Liver (tissue), 9 donors: ENCODE measurements around the gene KLHL30. TPM values are rescaled to one million over a fixed set of nuclear protein-coding genes. Genes with fewer than 3 reads are reported as not detected.
A peak's percentile ranks its signal among the peaks of the same experiment; 100 is the strongest.

ENCODE experiments used
- DNase-seq: peaks from one replicate; pipeline ENCODE4 v3.0.0-alpha.2; 2017; ENCODE audit warnings: low spot score
- H3K27ac ChIP-seq, 2 donors: one replicate each; pipeline ENCODE4 v1.7.0; 2013; ENCODE audit warnings: inconsistent platforms in 2 of 2, low read length in 2 of 2, control low read depth in 1 of 2, low read depth in 1 of 2, mild to moderate bottlenecking in 1 of 2
- H3K27me3 ChIP-seq, 4 donors: one replicate each; pipeline versions ENCODE4 v1.6.1 to v1.7.0; 2013; ENCODE audit warnings: low read length in 3 of 4, inconsistent platforms in 1 of 4, mild to moderate bottlenecking in 1 of 4, moderate library complexity in 1 of 4; ENCODE audit not compliant: control insufficient read depth in 4 of 4, insufficient read depth in 4 of 4
- H3K36me3 ChIP-seq, 4 donors: one replicate each; pipeline versions ENCODE4 v1.6.1 to v1.7.0; 2013; ENCODE audit warnings: low read length in 3 of 4, mild to moderate bottlenecking in 3 of 4, low read depth in 1 of 4, moderate library complexity in 1 of 4; ENCODE audit not compliant: control insufficient read depth in 4 of 4, insufficient read depth in 3 of 4
- H3K4me1 ChIP-seq, 4 donors: one replicate each; pipeline versions ENCODE4 v1.6.1 to v1.7.0; 2013; ENCODE audit warnings: low read length in 3 of 4, mild to moderate bottlenecking in 3 of 4, moderate library complexity in 1 of 4; ENCODE audit not compliant: control insufficient read depth in 4 of 4, insufficient read depth in 4 of 4
- H3K4me3 ChIP-seq, 3 donors: one replicate each; pipeline versions ENCODE4 v1.6.1 to v1.7.0; 2013; ENCODE audit warnings: low read length in 3 of 3, control low read depth in 1 of 3, low read depth in 1 of 3, mild to moderate bottlenecking in 1 of 3
- H3K9ac ChIP-seq, 2 donors: one replicate each; pipeline ENCODE4 v1.7.0; 2013; ENCODE audit warnings: low read length in 2 of 2, mild to moderate bottlenecking in 2 of 2, moderate library complexity in 2 of 2, control low read depth in 1 of 2, low read depth in 1 of 2
- H3K9me3 ChIP-seq, 4 donors: one replicate each; pipeline versions ENCODE4 v1.6.1 to v1.7.0; 2013; ENCODE audit warnings: low read length in 3 of 4; ENCODE audit not compliant: control insufficient read depth in 4 of 4
- ATF3 ChIP-seq: IDR thresholded peaks from 2 replicates; pipeline ENCODE4 v1.6.1; 2016; ENCODE audit warnings: antibody characterized with exemption
- EGR1 ChIP-seq, 2 donors: IDR thresholded peaks; 2 replicates each; pipeline ENCODE4 v1.6.1; 2016 to 2018; ENCODE audit warnings: antibody characterized with exemption in 2 of 2, low read depth in 2 of 2
- FOXA1 ChIP-seq: IDR thresholded peaks from 2 replicates; pipeline ENCODE4 v1.6.1; 2016; ENCODE audit warnings: antibody characterized with exemption
- FOXA2 ChIP-seq: IDR thresholded peaks from 2 replicates; pipeline ENCODE4 v1.6.1; 2016; ENCODE audit warnings: antibody characterized with exemption
- GABPA ChIP-seq, 2 donors: IDR thresholded peaks in 1 of 2; conservative IDR thresholded peaks in 1 of 2; 2 replicates each; pipeline ENCODE4 v1.6.1; 2016; ENCODE audit warnings: antibody characterized with exemption in 2 of 2, mild to moderate bottlenecking in 1 of 2, moderate library complexity in 1 of 2
- HNF4A ChIP-seq, 2 donors: conservative IDR thresholded peaks; 2 replicates each; pipeline ENCODE4 v1.6.1; 2016; ENCODE audit warnings: antibody characterized with exemption in 2 of 2, mild to moderate bottlenecking in 2 of 2
- HNF4G ChIP-seq: IDR thresholded peaks from 2 replicates; pipeline ENCODE4 v1.6.1; 2016; ENCODE audit warnings: antibody characterized with exemption
- JUND ChIP-seq, 2 donors: IDR thresholded peaks; 2 replicates each; pipeline ENCODE4 v1.6.1; 2016; ENCODE audit warnings: antibody characterized with exemption in 2 of 2
- NR2F2 ChIP-seq: IDR thresholded peaks from 2 replicates; pipeline ENCODE4 v1.6.1; 2016; ENCODE audit warnings: antibody characterized with exemption
- RAD21 ChIP-seq, 2 donors: IDR thresholded peaks; 2 replicates each; pipeline ENCODE4 v1.6.1; 2016; ENCODE audit warnings: antibody characterized with exemption in 2 of 2, mild to moderate bottlenecking in 2 of 2
- RXRA ChIP-seq, 2 donors: IDR thresholded peaks; 2 replicates each; pipeline ENCODE4 v1.6.1; 2017 to 2018; ENCODE audit warnings: antibody characterized with exemption in 2 of 2, mild to moderate bottlenecking in 1 of 2
- SP1 ChIP-seq: IDR thresholded peaks from 2 replicates; pipeline ENCODE4 v1.6.1; 2018; ENCODE audit warnings: antibody characterized with exemption, mild to moderate bottlenecking
- TAF1 ChIP-seq: conservative IDR thresholded peaks from 2 replicates; pipeline ENCODE4 v1.6.1; 2016; ENCODE audit warnings: antibody characterized with exemption, mild to moderate bottlenecking
- YY1 ChIP-seq: IDR thresholded peaks from 2 replicates; pipeline ENCODE4 v1.6.1; 2016; ENCODE audit warnings: antibody characterized with exemption, mild to moderate bottlenecking
- WGBS: extraction: QIAGEN DNeasy Blood & Tissue Kit; methylation state at CpG from one replicate; pipeline ENCODE4 v1.1.7; 2013; 5-methylcytosine and 5-hydroxymethylcytosine counted together
- polyA plus RNA-seq, 2 donors: library from polyadenylated mRNA; stranded (reverse) in 1 of 2; unstranded in 1 of 2; fragments of 200-250 nt in 1 of 2; fragments of >200 nt in 1 of 2; fragmentation: Nextera tagmentation in 1 of 2; extraction: Ambion mirVana in 1 of 2; gene quantifications; one replicate each; pipeline versions ENCODE4 v1.2.1 to v1.2.3, GENCODE V29; 2013 to 2015
- total RNA-seq, 2 donors: library from RNA; depleted of rRNA; stranded (reverse); fragments of >200 nt; gene quantifications; one replicate each; pipeline ENCODE4 v1.2.3, GENCODE V29; 2014
- TF ChIP-seq, protein P1 (sequence below): fragments of 150-350 bp; IDR thresholded peaks from 2 replicates; pipeline ENCODE4 v1.5.1; 2017; ENCODE audit warnings: improper control_type of control experiment, low read depth, low read length; ENCODE audit not compliant: missing input control
- TF ChIP-seq, protein P2 (sequence below): IDR thresholded peaks from 2 replicates; pipeline ENCODE4 v1.6.1; 2016; ENCODE audit warnings: antibody characterized with exemption
- TF ChIP-seq, protein P3 (sequence below): IDR thresholded peaks from 2 replicates; pipeline ENCODE4 v1.6.1; 2016; ENCODE audit warnings: antibody characterized with exemption
- TF ChIP-seq, protein P4 (sequence below): IDR thresholded peaks from 2 replicates; pipeline ENCODE4 v1.6.1; 2016; ENCODE audit warnings: antibody characterized with exemption, mild to moderate bottlenecking
- donor health status: healthy.
- donor health status: healthy.
- donor health status: healthy.
- donor health status: healthy.
- donor health status: healthy.

Gene KLHL30
- total and polyA plus RNA-seq, 4 donors = 0.05 to 0.08 TPM; not detected in 2

DNA sequence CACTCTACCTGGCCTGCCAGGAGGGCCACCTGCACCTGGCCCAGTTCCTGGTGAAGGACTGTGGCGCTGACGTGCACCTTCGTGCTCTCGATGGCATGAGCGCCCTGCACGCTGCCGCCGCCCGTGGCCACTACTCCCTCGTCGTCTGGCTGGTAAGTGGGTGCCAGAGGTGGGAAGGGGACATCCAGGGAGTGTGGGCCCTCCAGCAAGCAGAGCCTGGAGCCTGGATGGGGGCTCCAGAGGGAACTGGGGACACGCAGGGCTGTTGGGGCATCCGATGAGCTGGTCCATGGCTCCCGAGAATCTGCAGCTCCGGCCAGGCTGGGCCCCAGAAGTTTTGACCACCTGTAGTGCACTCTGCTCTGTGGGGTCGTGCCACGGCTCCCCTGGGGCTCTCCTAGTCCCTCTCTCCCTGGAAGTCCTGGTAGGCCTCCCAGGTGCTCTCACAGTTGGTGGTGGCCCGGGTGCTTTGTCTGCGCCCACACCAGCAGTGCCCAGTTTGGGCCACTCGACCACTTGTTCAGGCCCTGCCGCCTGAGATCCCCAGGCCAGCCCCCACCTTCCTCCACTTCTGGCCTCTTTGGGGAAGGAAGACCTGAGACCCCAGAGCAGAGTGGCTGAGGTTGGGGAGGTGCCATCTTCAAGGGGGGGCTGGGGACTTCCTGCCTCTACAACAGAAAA is 33.6 kb upstream of the KLHL30 start (continued):
- TF ChIP-seq, protein P1, sequence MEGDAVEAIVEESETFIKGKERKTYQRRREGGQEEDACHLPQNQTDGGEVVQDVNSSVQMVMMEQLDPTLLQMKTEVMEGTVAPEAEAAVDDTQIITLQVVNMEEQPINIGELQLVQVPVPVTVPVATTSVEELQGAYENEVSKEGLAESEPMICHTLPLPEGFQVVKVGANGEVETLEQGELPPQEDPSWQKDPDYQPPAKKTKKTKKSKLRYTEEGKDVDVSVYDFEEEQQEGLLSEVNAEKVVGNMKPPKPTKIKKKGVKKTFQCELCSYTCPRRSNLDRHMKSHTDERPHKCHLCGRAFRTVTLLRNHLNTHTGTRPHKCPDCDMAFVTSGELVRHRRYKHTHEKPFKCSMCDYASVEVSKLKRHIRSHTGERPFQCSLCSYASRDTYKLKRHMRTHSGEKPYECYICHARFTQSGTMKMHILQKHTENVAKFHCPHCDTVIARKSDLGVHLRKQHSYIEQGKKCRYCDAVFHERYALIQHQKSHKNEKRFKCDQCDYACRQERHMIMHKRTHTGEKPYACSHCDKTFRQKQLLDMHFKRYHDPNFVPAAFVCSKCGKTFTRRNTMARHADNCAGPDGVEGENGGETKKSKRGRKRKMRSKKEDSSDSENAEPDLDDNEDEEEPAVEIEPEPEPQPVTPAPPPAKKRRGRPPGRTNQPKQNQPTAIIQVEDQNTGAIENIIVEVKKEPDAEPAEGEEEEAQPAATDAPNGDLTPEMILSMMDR = no peak
- TF ChIP-seq GABPA (IDR thresholded peaks at IDR 0.05 in 1 of 2, conservative IDR thresholded peaks at IDR 0.05 in 1 of 2) = no peak
- no peak for TF ChIP-seq HNF4G
- TF ChIP-seq JUND (IDR thresholded peaks at IDR 0.05) = no peak
- no peak for TF ChIP-seq HNF4A (conservative IDR thresholded peaks at IDR 0.05)
- TF ChIP-seq FOXA1 = no peak
- no peak for TF ChIP-seq RAD21 (IDR thresholded peaks at IDR 0.05)
- TF ChIP-seq EGR1 (IDR thresholded peaks at IDR 0.05; ENCODE audit: low read depth in 2 of 2) = no peak
- no peak for TF ChIP-seq ATF3

DNA sequence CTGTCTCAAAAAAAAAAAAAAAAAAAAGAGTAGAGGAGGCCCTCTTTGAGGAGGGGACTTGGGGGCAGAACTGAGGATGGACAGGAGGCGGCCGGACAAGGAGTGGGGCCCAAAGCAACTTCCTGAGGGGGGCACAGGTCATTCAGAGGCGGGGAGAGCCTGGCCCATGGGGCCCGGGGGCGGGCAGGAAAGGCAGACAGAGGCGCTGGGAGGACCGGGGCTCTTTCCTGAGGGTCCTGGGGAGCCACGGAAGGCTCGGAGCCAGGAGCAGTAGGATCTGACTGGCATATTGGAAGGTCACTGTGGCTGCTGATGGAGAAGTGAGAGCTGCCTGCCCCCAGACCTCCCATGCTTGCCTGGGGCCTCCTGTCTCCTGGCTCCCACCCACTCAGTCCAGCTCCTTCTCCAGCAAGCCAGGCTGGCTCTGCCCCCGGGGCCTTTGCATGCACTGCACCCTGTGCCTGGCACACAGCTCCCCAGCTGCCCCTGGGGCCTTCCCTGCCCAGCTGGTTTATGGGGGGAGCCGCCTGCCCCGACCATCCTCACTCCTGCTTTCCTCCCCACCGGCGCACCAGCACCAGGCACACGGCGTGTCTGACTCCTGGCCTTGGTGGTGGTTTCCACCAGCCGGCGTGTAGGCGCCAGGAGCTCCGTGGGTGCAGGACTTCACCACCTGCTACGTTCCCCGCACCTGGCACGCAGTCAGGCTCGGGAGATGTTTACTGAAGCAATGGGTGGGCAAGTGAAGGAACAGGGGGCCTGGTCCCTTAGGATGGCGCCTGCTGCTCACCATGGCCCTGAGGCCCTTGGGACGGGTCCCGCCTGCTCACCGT is 32.7 kb upstream of the KLHL30 start:
- no peaks in the 10 kb centered on the region for H3K9me3 ChIP-seq
- peaks cover 4 to 18% (median 12%) of the 10 kb centered on the region in 4 donors for H3K4me1 ChIP-seq
- DNase-seq = peak; percentile 9
- WGBS = 91% methylated on average over 28 of the region's 28 CpGs
- H3K4me3 ChIP-seq = no peak overlapping the region
- no peak overlapping the region for H3K27ac ChIP-seq
- no peaks in the 10 kb centered on the region for H3K36me3 ChIP-seq
- TF ChIP-seq HNF4G (no peak), FOXA1 (no peak), NR2F2 (no peak), SP1 (no peak), HNF4A (conservative IDR thresholded peaks at IDR 0.05) (no peak), GABPA (IDR thresholded peaks at IDR 0.05 in 1 of 2, conservative IDR thresholded peaks at IDR 0.05 in 1 of 2) (no peak), YY1 (no peak), EGR1 (IDR thresholded peaks at IDR 0.05; ENCODE audit: low read depth in 2 of 2) (no peak), JUND (IDR thresholded peaks at IDR 0.05) (no peak), FOXA2 (no peak), ATF3 (no peak), RAD21 (IDR thresholded peaks at IDR 0.05) (no peak), RXRA (IDR thresholded peaks at IDR 0.05) (no peak), TAF1 (no peak)
- TF ChIP-seq, protein P2, sequence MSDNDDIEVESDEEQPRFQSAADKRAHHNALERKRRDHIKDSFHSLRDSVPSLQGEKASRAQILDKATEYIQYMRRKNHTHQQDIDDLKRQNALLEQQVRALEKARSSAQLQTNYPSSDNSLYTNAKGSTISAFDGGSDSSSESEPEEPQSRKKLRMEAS = no peak
- TF ChIP-seq, protein P1 = no peak
- TF ChIP-seq, protein P3, sequence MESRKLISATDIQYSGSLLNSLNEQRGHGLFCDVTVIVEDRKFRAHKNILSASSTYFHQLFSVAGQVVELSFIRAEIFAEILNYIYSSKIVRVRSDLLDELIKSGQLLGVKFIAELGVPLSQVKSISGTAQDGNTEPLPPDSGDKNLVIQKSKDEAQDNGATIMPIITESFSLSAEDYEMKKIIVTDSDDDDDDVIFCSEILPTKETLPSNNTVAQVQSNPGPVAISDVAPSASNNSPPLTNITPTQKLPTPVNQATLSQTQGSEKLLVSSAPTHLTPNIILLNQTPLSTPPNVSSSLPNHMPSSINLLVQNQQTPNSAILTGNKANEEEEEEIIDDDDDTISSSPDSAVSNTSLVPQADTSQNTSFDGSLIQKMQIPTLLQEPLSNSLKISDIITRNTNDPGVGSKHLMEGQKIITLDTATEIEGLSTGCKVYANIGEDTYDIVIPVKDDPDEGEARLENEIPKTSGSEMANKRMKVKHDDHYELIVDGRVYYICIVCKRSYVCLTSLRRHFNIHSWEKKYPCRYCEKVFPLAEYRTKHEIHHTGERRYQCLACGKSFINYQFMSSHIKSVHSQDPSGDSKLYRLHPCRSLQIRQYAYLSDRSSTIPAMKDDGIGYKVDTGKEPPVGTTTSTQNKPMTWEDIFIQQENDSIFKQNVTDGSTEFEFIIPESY = no peak
- TF ChIP-seq, protein P4, sequence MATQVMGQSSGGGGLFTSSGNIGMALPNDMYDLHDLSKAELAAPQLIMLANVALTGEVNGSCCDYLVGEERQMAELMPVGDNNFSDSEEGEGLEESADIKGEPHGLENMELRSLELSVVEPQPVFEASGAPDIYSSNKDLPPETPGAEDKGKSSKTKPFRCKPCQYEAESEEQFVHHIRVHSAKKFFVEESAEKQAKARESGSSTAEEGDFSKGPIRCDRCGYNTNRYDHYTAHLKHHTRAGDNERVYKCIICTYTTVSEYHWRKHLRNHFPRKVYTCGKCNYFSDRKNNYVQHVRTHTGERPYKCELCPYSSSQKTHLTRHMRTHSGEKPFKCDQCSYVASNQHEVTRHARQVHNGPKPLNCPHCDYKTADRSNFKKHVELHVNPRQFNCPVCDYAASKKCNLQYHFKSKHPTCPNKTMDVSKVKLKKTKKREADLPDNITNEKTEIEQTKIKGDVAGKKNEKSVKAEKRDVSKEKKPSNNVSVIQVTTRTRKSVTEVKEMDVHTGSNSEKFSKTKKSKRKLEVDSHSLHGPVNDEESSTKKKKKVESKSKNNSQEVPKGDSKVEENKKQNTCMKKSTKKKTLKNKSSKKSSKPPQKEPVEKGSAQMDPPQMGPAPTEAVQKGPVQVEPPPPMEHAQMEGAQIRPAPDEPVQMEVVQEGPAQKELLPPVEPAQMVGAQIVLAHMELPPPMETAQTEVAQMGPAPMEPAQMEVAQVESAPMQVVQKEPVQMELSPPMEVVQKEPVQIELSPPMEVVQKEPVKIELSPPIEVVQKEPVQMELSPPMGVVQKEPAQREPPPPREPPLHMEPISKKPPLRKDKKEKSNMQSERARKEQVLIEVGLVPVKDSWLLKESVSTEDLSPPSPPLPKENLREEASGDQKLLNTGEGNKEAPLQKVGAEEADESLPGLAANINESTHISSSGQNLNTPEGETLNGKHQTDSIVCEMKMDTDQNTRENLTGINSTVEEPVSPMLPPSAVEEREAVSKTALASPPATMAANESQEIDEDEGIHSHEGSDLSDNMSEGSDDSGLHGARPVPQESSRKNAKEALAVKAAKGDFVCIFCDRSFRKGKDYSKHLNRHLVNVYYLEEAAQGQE = no peak
- no peak overlapping the region for H3K9ac ChIP-seq
- H3K27me3 ChIP-seq = no peaks in the 10 kb centered on the region
